ENCODE data around the gene RRM2.
A peak's percentile ranks its signal among the peaks of the same experiment; 100 is the strongest.

Gene RRM2

DNA sequence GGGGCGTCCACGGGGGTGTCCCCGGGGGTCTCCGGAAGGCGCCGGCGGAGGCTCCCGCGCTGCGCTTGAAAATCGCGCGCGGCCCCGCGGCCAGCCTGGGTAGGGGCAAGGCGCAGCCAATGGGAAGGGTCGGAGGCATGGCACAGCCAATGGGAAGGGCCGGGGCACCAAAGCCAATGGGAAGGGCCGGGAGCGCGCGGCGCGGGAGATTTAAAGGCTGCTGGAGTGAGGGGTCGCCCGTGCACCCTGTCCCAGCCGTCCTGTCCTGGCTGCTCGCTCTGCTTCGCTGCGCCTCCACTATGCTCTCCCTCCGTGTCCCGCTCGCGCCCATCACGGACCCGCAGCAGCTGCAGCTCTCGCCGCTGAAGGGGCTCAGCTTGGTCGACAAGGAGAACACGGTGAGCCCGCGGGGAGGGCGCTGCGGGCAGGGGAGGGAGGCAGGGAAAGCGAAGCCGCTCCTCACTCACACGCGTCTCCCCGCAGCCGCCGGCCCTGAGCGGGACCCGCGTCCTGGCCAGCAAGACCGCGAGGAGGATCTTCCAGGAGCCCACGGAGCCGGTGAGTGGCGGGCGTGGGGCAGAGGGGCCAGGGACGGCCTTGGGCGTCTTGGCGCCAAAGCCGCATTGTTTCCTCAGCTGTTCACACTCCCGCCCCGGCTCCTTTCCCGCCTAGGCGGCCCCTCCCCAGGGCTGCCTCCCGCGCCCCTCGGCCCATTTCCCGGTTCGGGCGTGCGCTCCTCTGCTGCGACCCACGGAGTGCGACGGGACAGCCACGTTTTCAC, at the start of gene RRM2:
TSS of gene RRM2 (plus strand) at position 240 of the 781 bp plus-strand sequence. CDS start at position 300, 60 bp downstream.
- peak; percentile 91 for DNase-seq (ENCODE audit: low spot score)

- DNase-seq (ENCODE audit: low spot score) = no peak
Observed at GRCh38 chr2:10073706-10074105, 48.8 kb upstream of the RRM2 start.

- no peak for DNase-seq (ENCODE audit: low spot score)
Observed at GRCh38 chr2:10075101-10075500, 47.4 kb upstream of the RRM2 start.

DNA sequence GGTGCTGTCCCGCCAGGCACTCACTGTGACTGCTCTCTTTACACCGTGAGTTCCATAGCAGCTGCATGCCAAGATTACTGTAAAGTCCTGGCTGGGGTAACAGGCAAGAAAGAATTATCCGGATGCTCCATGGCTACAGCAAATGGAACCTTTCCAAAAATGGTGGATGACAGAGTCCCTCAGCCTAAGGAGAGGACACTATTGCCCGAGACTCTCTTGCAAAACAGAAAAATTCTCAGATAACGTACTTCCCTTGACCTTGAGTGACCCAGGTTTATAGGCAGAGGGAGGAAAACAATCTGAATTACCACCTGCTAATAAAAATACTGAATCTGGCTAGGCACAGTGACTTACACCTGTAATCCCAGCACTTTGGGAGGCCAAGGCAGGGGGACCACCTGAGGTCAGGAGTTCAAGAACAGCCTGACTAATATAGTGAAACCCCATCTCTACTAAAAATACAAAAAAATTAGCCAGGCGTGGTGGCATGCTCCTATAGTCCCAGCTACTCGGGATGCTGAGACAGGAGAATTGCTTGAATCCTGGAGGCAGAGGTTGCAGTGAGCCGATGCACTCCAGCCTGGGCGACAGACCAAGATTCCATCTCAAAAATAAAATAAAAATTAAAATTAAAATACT, 46.8 kb upstream of the RRM2 start:
- DNase-seq (ENCODE audit: low spot score) = no peak

- DNase-seq (ENCODE audit: low spot score) = no peak
Observed at GRCh38 chr2:10076511-10076910, 46.0 kb upstream of the RRM2 start.

GRCh38 chr2:10076988-10077527, 45.5 kb upstream of the RRM2 start:
- no peak for DNase-seq (ENCODE audit: low spot score)

GRCh38 chr2:10078001-10078400, 44.5 kb upstream of the RRM2 start:
- no peak for DNase-seq (ENCODE audit: low spot score)

GRCh38 chr2:10078704-10079265, 43.8 kb upstream of the RRM2 start:
- DNase-seq (ENCODE audit: low spot score) = no peak

DNA sequence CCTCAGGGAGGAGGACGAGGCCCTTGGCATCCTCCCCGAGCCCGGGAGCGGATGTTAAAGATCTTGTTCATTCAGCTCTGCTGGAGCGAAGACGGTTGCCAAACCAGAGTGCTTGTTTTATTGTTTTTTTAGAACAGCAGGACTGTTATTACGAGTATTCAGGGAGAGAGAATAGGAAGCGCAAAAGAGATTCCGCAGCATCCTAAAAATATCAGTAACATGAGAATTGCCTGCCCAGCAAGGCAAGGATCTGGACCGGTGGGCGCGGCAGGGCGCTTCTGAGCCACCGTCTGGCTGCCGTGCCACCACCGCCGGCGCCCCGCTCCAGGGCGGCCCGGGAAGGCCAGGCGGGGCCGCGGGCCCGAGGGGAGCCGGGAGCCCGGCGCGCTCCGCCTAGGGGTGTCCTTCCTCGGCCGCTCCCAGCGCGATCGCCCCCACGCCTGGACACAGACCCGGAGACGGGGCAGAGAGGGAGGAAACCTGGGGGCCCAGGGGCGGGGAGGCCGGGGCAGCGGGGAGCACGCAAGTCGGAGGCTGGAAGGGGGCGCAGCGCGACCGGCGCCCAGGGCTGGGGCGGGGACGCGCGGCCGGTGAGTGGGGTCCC, 43.2 kb upstream of the RRM2 start:
- DNase-seq (ENCODE audit: low spot score) = no peak

- DNase-seq (ENCODE audit: low spot score) = no peak
Observed at GRCh38 chr2:10079870-10080535, 42.5 kb upstream of the RRM2 start, which contains the start of gene CYS1. CYS1 (minus strand) TSS chr2:10080411; CDS start chr2:10080223, 188 bp downstream.

DNA sequence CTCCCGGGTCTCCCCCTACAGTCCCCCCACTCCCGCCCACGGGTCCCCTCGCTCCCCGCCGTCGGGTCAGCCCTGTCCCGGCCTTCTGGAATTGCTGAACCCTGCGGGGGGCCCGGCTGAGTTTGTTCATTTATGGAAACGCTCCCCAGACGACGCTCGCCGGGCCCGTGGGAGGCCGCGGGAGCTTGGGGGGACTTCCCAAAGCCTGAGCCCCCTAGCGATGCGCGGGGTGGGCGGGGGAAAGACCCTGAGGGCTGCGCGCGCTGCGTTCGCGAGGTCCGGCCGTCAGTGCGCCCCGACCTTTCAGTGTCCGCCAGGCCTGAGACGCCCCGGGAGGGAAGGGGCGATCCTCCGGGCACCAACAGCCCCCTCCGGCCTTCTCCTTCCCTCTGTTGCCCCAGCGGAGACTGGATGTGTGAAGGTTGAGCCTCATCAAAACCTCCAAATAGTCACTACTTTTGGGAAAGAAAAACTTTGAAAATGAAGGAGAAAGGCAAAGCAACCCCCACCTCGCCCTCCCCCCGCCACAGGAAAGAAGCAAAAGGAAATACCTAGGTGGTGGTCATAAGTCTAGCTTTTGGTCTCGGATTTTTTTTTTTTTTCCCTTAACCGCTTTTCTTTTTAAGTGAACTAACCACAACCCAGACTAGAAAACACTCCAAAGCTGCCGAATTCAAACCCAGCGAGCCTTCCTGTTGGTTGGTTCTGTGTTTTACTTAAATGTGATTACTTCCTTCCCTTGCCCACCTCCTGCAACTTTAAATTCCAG, 41.8 kb upstream of the RRM2 start:
- peak; percentile 9 for DNase-seq (ENCODE audit: low spot score)

DNA sequence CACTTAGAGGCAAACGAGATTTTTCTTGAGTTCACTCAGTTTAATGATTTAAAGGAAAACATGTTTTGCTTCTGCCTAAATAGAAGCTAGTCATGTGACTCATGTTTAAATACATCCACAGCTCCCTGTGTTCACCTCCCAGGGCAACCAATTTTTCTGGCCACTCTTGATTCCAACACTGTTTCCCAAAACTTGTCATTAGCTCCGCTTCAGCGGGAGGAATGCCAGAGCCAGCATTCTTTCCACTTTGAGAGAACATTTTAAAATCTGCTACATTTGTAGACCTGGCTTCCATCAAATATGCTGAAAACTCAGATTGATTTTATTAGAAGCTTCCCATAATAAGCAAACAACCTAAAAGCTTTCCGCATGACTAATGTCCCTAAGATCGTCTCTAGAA, 39.5 kb upstream of the RRM2 start:
- no peak for DNase-seq (ENCODE audit: low spot score)

DNA sequence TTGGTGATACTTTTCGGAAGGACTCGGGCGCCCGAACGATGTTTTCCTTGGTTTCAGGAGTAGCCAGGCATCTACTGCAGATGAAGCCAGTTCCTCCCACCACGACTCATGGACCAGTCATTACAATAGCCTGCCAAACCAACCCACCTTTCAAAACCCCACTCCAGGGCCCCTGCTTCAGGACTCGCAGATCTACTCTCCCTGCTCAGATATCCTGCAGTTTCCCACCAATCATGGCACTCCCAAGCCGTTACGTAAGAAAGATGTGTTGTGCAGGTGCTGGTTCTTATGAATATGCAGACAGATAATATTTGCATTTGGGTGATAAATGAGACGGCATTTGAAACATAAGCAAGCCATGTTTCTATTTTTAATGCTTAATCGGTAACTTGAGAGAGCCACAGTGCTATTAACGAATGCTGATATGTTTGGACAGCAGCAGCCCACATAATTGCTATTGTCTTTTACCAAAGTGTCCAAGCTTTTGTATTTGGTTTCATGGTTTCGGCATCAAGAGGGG, 38.8 kb upstream of the RRM2 start:
- DNase-seq (ENCODE audit: low spot score) = no peak

DNA sequence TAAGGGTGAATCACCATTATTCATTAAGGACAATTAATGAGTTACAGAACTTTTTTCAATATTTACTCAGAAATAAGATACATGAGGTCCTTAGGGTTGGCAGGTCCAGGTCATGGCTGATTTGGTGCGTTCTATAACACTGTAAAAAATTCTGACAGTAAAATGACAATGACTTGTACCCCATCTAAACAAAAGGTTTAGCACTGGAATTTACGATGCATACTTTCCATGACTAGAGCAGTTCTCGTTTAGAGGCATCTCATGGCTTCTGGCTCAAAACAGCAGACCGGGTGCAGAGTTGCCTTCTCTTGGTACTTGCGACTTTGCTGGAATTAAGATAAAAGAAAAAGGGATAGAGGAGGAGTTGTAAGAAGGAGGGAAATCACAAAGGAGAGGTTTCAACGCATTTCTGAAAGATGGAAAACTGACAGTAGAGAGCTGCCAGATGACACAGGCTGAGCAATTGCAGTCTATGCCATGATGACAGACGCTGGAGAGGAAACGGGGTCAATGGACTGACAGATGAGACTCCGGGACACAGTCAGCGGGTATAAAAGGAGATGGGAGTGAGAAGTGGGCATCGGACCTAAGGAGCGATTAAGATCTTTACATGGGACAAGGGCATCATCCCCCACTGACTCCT, 38.2 kb upstream of the RRM2 start:
- no peak for DNase-seq (ENCODE audit: low spot score)

GRCh38 chr2:10085043-10085667, 37.4 kb upstream of the RRM2 start:
- DNase-seq (ENCODE audit: low spot score) = no peak

GRCh38 chr2:10085668-10086059, 36.9 kb upstream of the RRM2 start:
- DNase-seq (ENCODE audit: low spot score) = no peak

GRCh38 chr2:10086950-10087349, 35.6 kb upstream of the RRM2 start:
- no peak for DNase-seq (ENCODE audit: low spot score)

GRCh38 chr2:10087360-10087759, 35.2 kb upstream of the RRM2 start:
- DNase-seq (ENCODE audit: low spot score) = no peak

GRCh38 chr2:10089565-10090190, 32.9 kb upstream of the RRM2 start:
- DNase-seq (ENCODE audit: low spot score) = no peak

Data from CD4-positive, alpha-beta T cell treated with Interleukin-15 for 4 hours (primary cell).